Fibroblast of lung (primary cell): ENCODE results near the gene TASP1.

Experiments
- CTCF ChIP-seq, 2 donors: IDR thresholded peaks in 1 of 2; conservative IDR thresholded peaks in 1 of 2; 1 replicate in 1 of 2; 2 replicates in 1 of 2; pipeline ENCODE4 v1.5.1; 2011 to 2012; ENCODE audit warnings: low read length in 2 of 2, control low read depth in 1 of 2, inconsistent platforms in 1 of 2, low read depth in 1 of 2, mild to moderate bottlenecking in 1 of 2
- EZH2 ChIP-seq: IDR thresholded peaks from 2 replicates; pipeline ENCODE4 v1.5.1; 2012; ENCODE audit warnings: low read length, control low read depth, mild to moderate bottlenecking; ENCODE audit errors: missing control alignments

GRCh38 chr20:13344671-13345070, 294.1 kb downstream of the TASP1 start:
- TF ChIP-seq CTCF (conservative IDR thresholded peaks at IDR 0.05 in 1 of 2, IDR thresholded peaks at IDR 0.05 in 1 of 2; ENCODE audit: low read depth in 1 of 2, low read length in 2 of 2) (no peak), EZH2 (no peak)
